ENCODE measurements around the gene SLC26A3.

Gene SLC26A3

GRCh38 chr7:107815254-107815882 lies 12.3 kb upstream of the SLC26A3 start:
- no peak for DNase-seq

- DNase-seq = no peak
These were observed 10.5 kb upstream of the SLC26A3 start for GRCh38 chr7:107813524-107813923.

- DNase-seq = no peak
These were observed 8.9 kb upstream of the SLC26A3 start for GRCh38 chr7:107811934-107812333.

GRCh38 chr7:107810626-107811025 lies 7.6 kb upstream of the SLC26A3 start:
- no peak for DNase-seq

- DNase-seq = no peak
These were observed 6.2 kb upstream of the SLC26A3 start for GRCh38 chr7:107809179-107809578.

- DNase-seq = no peak
These were observed 3.3 kb downstream of the SLC26A3 start for GRCh38 chr7:107799647-107800264.

- DNase-seq = no peak
These were observed 10.7 kb downstream of the SLC26A3 start for GRCh38 chr7:107792364-107792763.

GRCh38 chr7:107789647-107790046 lies 13.4 kb downstream of the SLC26A3 start:
- DNase-seq = no peak

GRCh38 chr7:107788662-107789061 lies 14.4 kb downstream of the SLC26A3 start:
- no peak for DNase-seq

GRCh38 chr7:107788216-107788615 lies 14.8 kb downstream of the SLC26A3 start:
- DNase-seq = no peak

GRCh38 chr7:107785926-107786325 lies 17.1 kb downstream of the SLC26A3 start:
- no peak for DNase-seq

GRCh38 chr7:107785170-107785569 lies 17.9 kb downstream of the SLC26A3 start:
- no peak for DNase-seq

GRCh38 chr7:107783648-107784047 lies 19.4 kb downstream of the SLC26A3 start:
- DNase-seq = no peak

GRCh38 chr7:107782374-107782773 lies 20.6 kb downstream of the SLC26A3 start:
- no peak for DNase-seq

- DNase-seq = no peak
These were observed 23.4 kb downstream of the SLC26A3 start for GRCh38 chr7:107779647-107780099.

- DNase-seq = no peak
These were observed 24.7 kb downstream of the SLC26A3 start for GRCh38 chr7:107778283-107778682.

- no peak for DNase-seq
These were observed 25.3 kb downstream of the SLC26A3 start for GRCh38 chr7:107777702-107778101.

- no peak for DNase-seq
These were observed 30.0 kb downstream of the SLC26A3 start for GRCh38 chr7:107773027-107773426.

- no peak for DNase-seq
These were observed 34.8 kb downstream of the SLC26A3 start for GRCh38 chr7:107768263-107768662.

GRCh38 chr7:107767391-107767790 lies 35.6 kb downstream of the SLC26A3 start:
- no peak for DNase-seq

- DNase-seq = no peak
These were observed 44.4 kb downstream of the SLC26A3 start for GRCh38 chr7:107758667-107759066.

GRCh38 chr7:107754642-107755041 lies 48.4 kb downstream of the SLC26A3 start:
- no peak for DNase-seq

- DNase-seq = no peak
These were observed 51.9 kb downstream of the SLC26A3 start for GRCh38 chr7:107751113-107751512.

GRCh38 chr7:107746006-107746405 lies 57.0 kb downstream of the SLC26A3 start:
- no peak for DNase-seq

- no peak for DNase-seq
These were observed 58.7 kb downstream of the SLC26A3 start for GRCh38 chr7:107744345-107744750.

All from NCI-H510A (cell line).